SK-N-SH (cell line): ENCODE results near the gene SIM1. TPM values are rescaled to one million over a fixed set of nuclear protein-coding genes. Genes with fewer than 3 reads are reported as not detected.

Source experiments
- CTCF ChIA-PET: fragments of 300-600, 350-600 bp; formaldehyde crosslinking; extraction: SDS; loops from one replicate; lab custom pipeline; 2021; lab: Yijun Ruan, JAX
- POLR2A ChIA-PET: fragments of 350-600 bp; sonication (Branson Sonifier 250); formaldehyde crosslinking; extraction: SDS; loops from one replicate; lab custom pipeline; 2020; ENCODE audit warnings: antibody characterized with exemption, inconsistent platforms; lab: Yijun Ruan, JAX
- DNase-seq: peaks from one replicate; pipeline ENCODE4 v3.0.0; 2012
- H2AFZ ChIP-seq: fragments of 200-600 bp; sonication (generic); 2 replicates; pipeline ENCODE4 v1.8.1; 2016; ENCODE audit warnings: antibody characterized with exemption, mild to moderate bottlenecking, low read depth
- H3F3A ChIP-seq: fragments of 200-600 bp; sonication (generic); replicated peaks from 2 replicates; pipeline ENCODE3; 2016; ENCODE audit warnings: antibody characterized with exemption, mild to moderate bottlenecking; ENCODE audit not compliant: insufficient read depth
- H3K27ac ChIP-seq, 2 experiments: fragments of 200-500 bp in 1 of 2; fragments of 200-600 bp in 1 of 2; sonication (Bioruptor generic) in 1 of 2; sonication (generic), shearing (Covaris generic) in 1 of 2; 2 replicates each; pipeline versions ENCODE4 v1.5.1 to v1.6.1; 2014 to 2016; ENCODE audit warnings: low read depth in 2 of 2, inconsistent platforms in 1 of 2, low read length in 1 of 2, mild to moderate bottlenecking in 1 of 2, mixed read lengths in 1 of 2
- H3K27me3 ChIP-seq: fragments of 200-600 bp; sonication (generic), shearing (Covaris generic); 2 replicates; pipeline ENCODE4 v1.6.1; 2016; ENCODE audit warnings: mixed run types; ENCODE audit not compliant: insufficient read depth
- H3K36me3 ChIP-seq, 2 experiments: fragments of 200-500 bp in 1 of 2; fragments of 200-600 bp in 1 of 2; sonication (Bioruptor generic) in 1 of 2; sonication (generic) in 1 of 2; replicated peaks in 1 of 2; 2 replicates each; pipeline versions ENCODE3 to v1.5.1; 2014 to 2016; ENCODE audit warnings: low read length in 1 of 2, mild to moderate bottlenecking in 1 of 2; ENCODE audit not compliant: insufficient read depth in 2 of 2, control insufficient read depth in 1 of 2
- H3K4me1 ChIP-seq, 2 experiments: fragments of 200-500 bp in 1 of 2; fragments of 200-600 bp in 1 of 2; sonication (Bioruptor generic) in 1 of 2; sonication (generic), shearing (Covaris generic) in 1 of 2; 2 replicates each; pipeline versions ENCODE4 v1.5.1 to v1.6.1; 2014 to 2016; ENCODE audit warnings: low read depth in 1 of 2, low read length in 1 of 2, mixed run types in 1 of 2; ENCODE audit not compliant: insufficient read depth in 2 of 2, control insufficient read depth in 1 of 2
- H3K4me2 ChIP-seq: fragments of 200-600 bp; sonication (generic), shearing (Covaris generic); 2 replicates; pipeline ENCODE4 v1.6.1; 2017; ENCODE audit warnings: mixed run types
- H3K4me3 ChIP-seq, 2 experiments: fragments of 200-500 bp in 1 of 2; fragments of 200-600 bp in 1 of 2; sonication (Bioruptor generic) in 1 of 2; sonication (generic), shearing (Covaris generic) in 1 of 2; 2 replicates each; pipeline versions ENCODE4 v1.5.1 to v1.8.1; 2014 to 2016; ENCODE audit warnings: low read depth in 2 of 2, inconsistent platforms in 1 of 2, low read length in 1 of 2, mild to moderate bottlenecking in 1 of 2, mixed read lengths in 1 of 2, moderate library complexity in 1 of 2
- H3K79me2 ChIP-seq: fragments of 200-600 bp; sonication (generic); 2 replicates; pipeline ENCODE4 v1.8.1; 2017; ENCODE audit warnings: mild to moderate bottlenecking; ENCODE audit not compliant: insufficient read depth
- H3K9ac ChIP-seq: fragments of 200-600 bp; sonication (generic); 2 replicates; pipeline ENCODE4 v1.6.1; 2017; ENCODE audit warnings: mixed run types
- H3K9me2 ChIP-seq: fragments of 200-600 bp; sonication (generic); 2 replicates; pipeline ENCODE4 v1.6.1; 2017; ENCODE audit warnings: mixed run types
- H3K9me3 ChIP-seq: fragments of 200-600 bp; sonication (generic); 2 replicates; pipeline ENCODE4 v1.6.1; 2017; ENCODE audit warnings: mixed run types, mild to moderate bottlenecking, moderate library complexity
- H4K20me1 ChIP-seq: fragments of 200-600 bp; sonication (generic); 2 replicates; pipeline ENCODE4 v1.6.1; 2017; ENCODE audit warnings: mild to moderate bottlenecking, mixed run types; ENCODE audit not compliant: insufficient read depth
- CHD2 ChIP-seq: fragments of 150-350 bp; IDR thresholded peaks from 2 replicates; pipeline ENCODE4 v1.6.1; 2018; ENCODE audit warnings: low read length; ENCODE audit not compliant: partially characterized antibody
- ELF1 ChIP-seq: IDR thresholded peaks from 2 replicates; pipeline ENCODE4 v1.4.0; 2012
- EP300 ChIP-seq, 2 experiments: IDR thresholded peaks; 2 replicates each; pipeline versions ENCODE4 v1.4.0 to v1.6.1; 2012; ENCODE audit warnings: borderline replicate concordance in 1 of 2, low read depth in 1 of 2, low read length in 1 of 2
- EZH2phosphoT487 ChIP-seq: fragments of 200-600 bp; sonication (generic); IDR thresholded peaks from 2 replicates; pipeline ENCODE4 v1.6.1; 2017; ENCODE audit warnings: low read depth, mixed run types, mild to moderate bottlenecking, antibody characterized with exemption, moderate library complexity, borderline replicate concordance
- FOXM1 ChIP-seq: IDR thresholded peaks from 2 replicates; pipeline ENCODE4 v1.4.0; 2012; ENCODE audit warnings: low read depth, mild to moderate bottlenecking
- GABPA ChIP-seq: IDR thresholded peaks from 2 replicates; pipeline ENCODE4 v1.4.0; 2012; ENCODE audit warnings: low read depth, mild to moderate bottlenecking
- GATA2 ChIP-seq: sonication (generic); formaldehyde crosslinking; IDR thresholded peaks from 2 replicates; pipeline ENCODE4 v1.5.0; 2020; ENCODE audit warnings: mild to moderate bottlenecking, missing genetic modification reagents
- JUND ChIP-seq: IDR thresholded peaks from 2 replicates; pipeline ENCODE4 v1.4.0; 2012
- MAX ChIP-seq: IDR thresholded peaks from 2 replicates; pipeline ENCODE4 v1.4.0; 2012; ENCODE audit warnings: low read depth
- MEF2A ChIP-seq: IDR thresholded peaks from 2 replicates; pipeline ENCODE4 v1.4.0; 2012; ENCODE audit warnings: low read depth, borderline replicate concordance
- MXI1 ChIP-seq: IDR thresholded peaks from 2 replicates; pipeline ENCODE4 v1.6.1; 2012; ENCODE audit warnings: mild to moderate bottlenecking, low read depth, low read length, improper control_type of control experiment
- POLR2AphosphoS5 ChIP-seq: IDR thresholded peaks from 2 replicates; pipeline ENCODE4 v1.6.1; 2012; ENCODE audit warnings: low read depth, low read length
- RCOR1 ChIP-seq: fragments of 150-350 bp; IDR thresholded peaks from 2 replicates; pipeline ENCODE4 v1.6.1; 2017; ENCODE audit warnings: antibody characterized with exemption, low read length
- REST ChIP-seq: IDR thresholded peaks from 2 replicates; pipeline ENCODE4 v1.6.1; 2012; ENCODE audit warnings: mild to moderate bottlenecking, low read depth, low read length, moderate library complexity
- RFX5 ChIP-seq: IDR thresholded peaks from 2 replicates; pipeline ENCODE4 v1.6.1; 2012; ENCODE audit warnings: mild to moderate bottlenecking, improper control_type of control experiment, low read length
- RXRA ChIP-seq: IDR thresholded peaks from 2 replicates; pipeline ENCODE4 v1.4.0; 2012; ENCODE audit warnings: low read depth, mild to moderate bottlenecking, borderline replicate concordance
- SMC3 ChIP-seq: IDR thresholded peaks from 2 replicates; pipeline ENCODE4 v1.6.1; 2012; ENCODE audit warnings: low read depth, low read length, improper control_type of control experiment
- TAF1 ChIP-seq: IDR thresholded peaks from 2 replicates; pipeline ENCODE4 v1.6.1; 2012; ENCODE audit warnings: low read depth, mild to moderate bottlenecking, low read length, moderate library complexity, borderline replicate concordance
- TCF12 ChIP-seq: IDR thresholded peaks from 2 replicates; pipeline ENCODE4 v1.4.0; 2012
- TEAD4 ChIP-seq: IDR thresholded peaks from 2 replicates; pipeline ENCODE4 v1.4.0; 2012; ENCODE audit warnings: mild to moderate bottlenecking, borderline replicate concordance; ENCODE audit not compliant: insufficient read depth
- USF2 ChIP-seq: fragments of 150-350 bp; IDR thresholded peaks from 2 replicates; pipeline ENCODE4 v1.6.1; 2017; ENCODE audit warnings: antibody characterized with exemption, low read length, low read depth, borderline replicate concordance
- YY1 ChIP-seq: IDR thresholded peaks from 2 replicates; pipeline ENCODE4 v1.4.0; 2012; ENCODE audit warnings: low read depth, mild to moderate bottlenecking
- ZBTB33 ChIP-seq: IDR thresholded peaks from 2 replicates; pipeline ENCODE4 v1.4.0; 2012; ENCODE audit warnings: low read depth, borderline replicate concordance
- WGBS: methylation state at CpG from one replicate; pipeline ENCODE4 v1.1.6; 2017; ENCODE audit warnings: low lambda C conversion rate; 5-methylcytosine and 5-hydroxymethylcytosine counted together
- polyA plus RNA-seq, 3 experiments: library from polyadenylated mRNA; depleted of rRNA; stranded (reverse); fragments of >200 nt; gene quantifications; 2 replicates each; pipeline ENCODE4 v1.2.3, GENCODE V29; 2012
- TF ChIP-seq, protein P1 (sequence below): fragments of 150-350 bp; IDR thresholded peaks from 2 replicates; pipeline ENCODE4 v1.6.1; 2016; ENCODE audit warnings: mild to moderate bottlenecking, low read depth, low read length

SIM1 gene
- polyA plus RNA-seq, 1 of the 3 experiments (the other 2 are of a cell fraction), result not detected

DNA sequence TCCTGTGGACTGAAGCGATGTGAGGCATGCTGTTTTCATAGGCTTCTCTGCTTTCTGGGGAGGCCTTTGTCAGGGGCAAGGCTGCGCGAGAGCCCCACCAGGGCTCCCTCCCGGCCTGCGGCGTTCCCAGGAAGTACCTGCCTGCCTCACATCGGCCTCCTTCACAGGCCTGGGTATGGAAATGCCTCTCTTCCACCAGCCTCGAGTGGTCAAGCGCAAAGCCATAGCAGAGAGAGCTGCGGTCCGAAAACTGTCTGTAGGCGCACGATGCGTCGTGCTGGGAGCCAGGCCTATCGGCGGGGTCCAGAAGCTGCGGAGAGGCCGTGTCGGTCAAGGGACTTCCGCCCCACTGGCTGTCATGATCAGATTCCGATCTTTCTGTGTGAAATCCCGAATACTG is 71.2 kb downstream of the SIM1 start:
- Histone ChIP-seq H3K4me1 (no peaks in the 10 kb centered on the region), H3K27ac (no peak overlapping the region), H3K36me3 (no peaks in the 10 kb centered on the region), H3K9me2 (no peaks in the 10 kb centered on the region), H3K4me3 (no peak overlapping the region), H2AFZ (no peak overlapping the region), H3F3A (no peaks in the 10 kb centered on the region), H3K9ac (no peak overlapping the region), H3K79me2 (no peaks in the 10 kb centered on the region), H3K9me3 (no peaks in the 10 kb centered on the region), H3K4me2 (no peak overlapping the region), H4K20me1 (no peaks in the 10 kb centered on the region), H3K27me3 (peaks cover 38% of the 10 kb centered on the region)
- CTCF ChIA-PET, result no interaction called here
- no peak for TF ChIP-seq SMC3
- TF ChIP-seq RXRA, result no peak
- TF ChIP-seq, protein P1, sequence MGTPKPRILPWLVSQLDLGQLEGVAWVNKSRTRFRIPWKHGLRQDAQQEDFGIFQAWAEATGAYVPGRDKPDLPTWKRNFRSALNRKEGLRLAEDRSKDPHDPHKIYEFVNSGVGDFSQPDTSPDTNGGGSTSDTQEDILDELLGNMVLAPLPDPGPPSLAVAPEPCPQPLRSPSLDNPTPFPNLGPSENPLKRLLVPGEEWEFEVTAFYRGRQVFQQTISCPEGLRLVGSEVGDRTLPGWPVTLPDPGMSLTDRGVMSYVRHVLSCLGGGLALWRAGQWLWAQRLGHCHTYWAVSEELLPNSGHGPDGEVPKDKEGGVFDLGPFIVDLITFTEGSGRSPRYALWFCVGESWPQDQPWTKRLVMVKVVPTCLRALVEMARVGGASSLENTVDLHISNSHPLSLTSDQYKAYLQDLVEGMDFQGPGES, result no peak
- TF ChIP-seq TCF12, result no peak
- TF ChIP-seq ZBTB33, result no peak
- TF ChIP-seq TEAD4, result no peak
- TF ChIP-seq ELF1, result no peak
- no peak for TF ChIP-seq RFX5
- TF ChIP-seq MXI1, result no peak
- TF ChIP-seq YY1, result no peak
- TF ChIP-seq GABPA, result no peak
- WGBS, result 55% methylated on average over 17 of the region's 23 CpGs
- no peak for DNase-seq
- POLR2A ChIA-PET, result no interaction called here

GRCh38 chr6:100392423-100392822 is 72.3 kb downstream of the SIM1 start:
- Histone ChIP-seq H3K9ac (no peak overlapping the region), H2AFZ (no peak overlapping the region), H3K9me2 (no peaks in the 10 kb centered on the region), H3K27me3 (peaks cover 44% of the 10 kb centered on the region), H3K79me2 (no peaks in the 10 kb centered on the region), H3K27ac (no peak overlapping the region), H3K9me3 (no peaks in the 10 kb centered on the region), H4K20me1 (no peaks in the 10 kb centered on the region), H3K4me2 (no peak overlapping the region), H3K36me3 (no peaks in the 10 kb centered on the region), H3K4me1 (no peaks in the 10 kb centered on the region), H3F3A (no peaks in the 10 kb centered on the region), H3K4me3 (no peak overlapping the region)
- WGBS, result 19% methylated on average over 2 of the region's 2 CpGs
- ChIA-PET POLR2A (no interaction called here), CTCF (no interaction called here)
- DNase-seq, result no peak
- no peak for TF ChIP-seq TAF1
- no peak for TF ChIP-seq POLR2AphosphoS5
- TF ChIP-seq FOXM1, result no peak
- TF ChIP-seq REST, result no peak
- no peak for TF ChIP-seq CHD2
- TF ChIP-seq GATA2 (CRISPR knock-in tag), result no peak
- no peak for TF ChIP-seq USF2
- no peak for TF ChIP-seq EP300 (IDR thresholded peaks at IDR 0.05; ENCODE audit: borderline replicate concordance in 1 of 2, low read depth in 1 of 2, low read length in 1 of 2)
- TF ChIP-seq MEF2A, result no peak
- no peak for TF ChIP-seq RCOR1
- TF ChIP-seq GABPA, result no peak
- no peak for TF ChIP-seq MAX
- TF ChIP-seq TCF12, result no peak
- no peak for TF ChIP-seq JUND
- TF ChIP-seq EZH2phosphoT487, result no peak
